ENCODE data around the gene GTPBP1. TPM values are rescaled to one million over a fixed set of nuclear protein-coding genes. Genes with fewer than 3 reads are reported as not detected.

Gene GTPBP1
- total and polyA plus RNA-seq, 2 donors (not counting 3 experiments of a cell fraction or from before 2014, with no cell fraction given), result 29.8 to 50.3 TPM

GRCh38 chr22:38734421-38735100 is 28.8 kb downstream of the GTPBP1 start:
- Histone ChIP-seq H4K20me1 (replicated peaks; ENCODE audit: control insufficient read depth, extremely low read depth, insufficient read depth, low read length) (no peaks in the 10 kb centered on the region), H3K27ac (ENCODE audit: insufficient read depth, low read depth, low read length) (no peak overlapping the region), H3K4me1 (ENCODE audit: control insufficient read depth, extremely low read depth, insufficient read depth, low read length) (no peaks in the 10 kb centered on the region), H3K79me2 (ENCODE audit: control insufficient read depth, insufficient read depth, low read length) (no peaks in the 10 kb centered on the region), H3K4me2 (ENCODE audit: insufficient read depth, low read length) (no peak overlapping the region), H3K9me1 (replicated peaks; ENCODE audit: control insufficient read depth, extremely low read depth, insufficient read depth, low read length) (no peaks in the 10 kb centered on the region), H3K9ac (replicated peaks; ENCODE audit: extremely low read depth, insufficient read depth, low read length) (no peak overlapping the region), H3K4me3 (replicated peaks in 1 of 3; ENCODE audit: insufficient read depth in 1 of 3, low read depth in 1 of 3, low read length in 3 of 3) (no peak overlapping the region), H3K36me3 (ENCODE audit: control insufficient read depth in 2 of 2, extremely low read depth in 1 of 2, insufficient read depth in 2 of 2, low read length in 2 of 2) (peaks cover 7 to 54% of the 10 kb centered on the region in 2 experiments), H3K27me3 (ENCODE audit: control insufficient read depth in 2 of 2, insufficient read depth in 2 of 2, low read length in 2 of 2) (no peaks in the 10 kb centered on the region), H3K9me3 (replicated peaks; ENCODE audit: control insufficient read depth, insufficient read depth, low read length) (no peaks in the 10 kb centered on the region), H2AFZ (ENCODE audit: low read depth, low read length) (no peak overlapping the region)
- intact Hi-C loops (cut with micrococcal nuclease), result no loop called here
- no peak for DNase-seq (ENCODE audit: low read depth, low spot score)
- BruUV-seq (replicated peaks), result TSS peak; percentile 66
- TF ChIP-seq POLR2A (IDR thresholded peaks at IDR 0.05; ENCODE audit: low read depth, low read length) (no peak), EZH2 (IDR thresholded peaks at IDR 0.05; ENCODE audit: borderline replicate concordance, low read depth, low read length, severe bottlenecking) (no peak), MYC (IDR thresholded peaks at IDR 0.05; ENCODE audit: low read depth, low read length) (no peak), GATA2 (IDR thresholded peaks at IDR 0.05; ENCODE audit: insufficient read depth, insufficient read length, low read depth, low read length) (no peak), POLR2AphosphoS5 (IDR thresholded peaks at IDR 0.05; ENCODE audit: insufficient read depth, low read depth, low read length) (no peak), CTCF (IDR thresholded peaks at IDR 0.05; ENCODE audit: extremely low read depth in 1 of 2, insufficient read depth in 1 of 2, low read depth in 1 of 2, low read length in 2 of 2) (no peak), JUN (IDR thresholded peaks at IDR 0.05; ENCODE audit: borderline replicate concordance, insufficient read depth, insufficient read length, low read depth) (no peak), FOS (IDR thresholded peaks at IDR 0.05; ENCODE audit: borderline replicate concordance, insufficient read depth, low read length) (no peak), MAX (IDR thresholded peaks at IDR 0.05; ENCODE audit: insufficient read depth, insufficient read length) (no peak)
- POLR2A ChIA-PET, result no interaction called here
- dilution Hi-C loops (cut with MboI; ENCODE audit: extremely low pct_ligation_motif_present, low sequenced_read_pairs), result no loop called here
- CTCF ChIA-PET, result interaction anchor here (1.0 to 3.9 kb wide), 6 partner anchors 8 to 683 kb away, joined by 3 to 19 read pairs (median 6); no protein-coding TSS in a partner anchor
- FAIRE-seq, result no peak
